DOHH2 (cell line): ENCODE data around the gene ZNHIT1.

Source experiments
- H3F3A ChIP-seq: fragments of 200-600 bp; sonication (generic), shearing (Covaris generic); 2 replicates; pipeline ENCODE4 v1.6.0; 2016; ENCODE audit warnings: antibody characterized with exemption, mild to moderate bottlenecking; ENCODE audit not compliant: control insufficient read depth, insufficient read depth
- H3K27ac ChIP-seq: fragments of 200-600 bp; sonication (generic); 2 replicates; pipeline ENCODE4 v1.5.1; 2014; ENCODE audit warnings: low read depth, mild to moderate bottlenecking, low read length, moderate library complexity
- H3K27me3 ChIP-seq: fragments of 200-600 bp; sonication (generic); 2 replicates; pipeline ENCODE4 v1.6.1; 2014; ENCODE audit warnings: mild to moderate bottlenecking, low read length, mixed read lengths; ENCODE audit not compliant: control insufficient read depth
- H3K36me3 ChIP-seq: fragments of 200-600 bp; sonication (generic); 2 replicates; pipeline ENCODE4 v1.6.1; 2014; ENCODE audit warnings: mild to moderate bottlenecking, low read length, moderate library complexity, mixed read lengths; ENCODE audit not compliant: control insufficient read depth
- H3K4me1 ChIP-seq: fragments of 200-600 bp; sonication (generic); 2 replicates; pipeline ENCODE4 v1.6.1; 2014; ENCODE audit warnings: mild to moderate bottlenecking, low read length, mixed read lengths; ENCODE audit not compliant: control insufficient read depth
- H3K4me2 ChIP-seq: fragments of 200-600 bp; sonication (generic); 2 replicates; pipeline ENCODE4 v1.6.0; 2014; ENCODE audit warnings: mild to moderate bottlenecking, low read length, moderate library complexity
- H3K4me3 ChIP-seq: fragments of 200-600 bp; sonication (generic); 2 replicates; pipeline ENCODE4 v1.5.1; 2014; ENCODE audit warnings: mild to moderate bottlenecking, low read length, mixed read lengths
- H3K79me2 ChIP-seq: fragments of 200-600 bp; sonication (generic); 2 replicates; pipeline ENCODE4 v1.6.1; 2014; ENCODE audit warnings: mild to moderate bottlenecking, low read length, mixed read lengths; ENCODE audit not compliant: control insufficient read depth
- H3K9me2 ChIP-seq: fragments of 200-600 bp; sonication (generic); replicated peaks from 2 replicates; pipeline ENCODE4 v1.6.1; 2014; ENCODE audit warnings: mild to moderate bottlenecking, low read length, mixed read lengths; ENCODE audit not compliant: control insufficient read depth
- H3K9me3 ChIP-seq: fragments of 200-600 bp; sonication (generic); 2 replicates; pipeline ENCODE4 v1.6.1; 2014; ENCODE audit warnings: antibody characterized with exemption, low read length, mixed read lengths; ENCODE audit not compliant: control insufficient read depth, insufficient read depth
- H4K20me1 ChIP-seq: fragments of 200-600 bp; sonication (generic); 2 replicates; pipeline ENCODE4 v1.6.0; 2014; ENCODE audit warnings: low read depth, mild to moderate bottlenecking, antibody characterized with exemption, low read length, moderate library complexity; ENCODE audit not compliant: control insufficient read depth, insufficient read depth
- EZH2phosphoT487 ChIP-seq: fragments of 200-600 bp; sonication (generic); IDR thresholded peaks from 2 replicates; pipeline ENCODE4 v1.6.1; 2017; ENCODE audit warnings: borderline replicate concordance, mild to moderate bottlenecking, antibody characterized with exemption, low read length, moderate library complexity, mixed read lengths
- TF ChIP-seq, protein P1 (sequence below): fragments of 200-600 bp; sonication (generic); IDR thresholded peaks from one replicate; pipeline ENCODE4 v1.5.1; 2014; ENCODE audit warnings: antibody characterized with exemption, mild to moderate bottlenecking, low read depth, low read length; ENCODE audit not compliant: poor library complexity, severe bottlenecking

The ZNHIT1 gene

GRCh38 chr7:101223528-101223927, 5.6 kb downstream of the ZNHIT1 start:
- Histone ChIP-seq H3K9me3 (no peaks in the 10 kb centered on the region), H3K4me1 (peaks cover 7% of the 10 kb centered on the region), H3K4me2 (no peak overlapping the region), H3K9me2 (no peaks in the 10 kb centered on the region), H3K27ac (no peak overlapping the region), H3K79me2 (peaks cover 30% of the 10 kb centered on the region), H3K36me3 (peaks cover 17% of the 10 kb centered on the region), H3K4me3 (no peak overlapping the region), H3F3A (no peaks in the 10 kb centered on the region), H4K20me1 (no peaks in the 10 kb centered on the region), H3K27me3 (no peaks in the 10 kb centered on the region)
- TF ChIP-seq, protein P1, sequence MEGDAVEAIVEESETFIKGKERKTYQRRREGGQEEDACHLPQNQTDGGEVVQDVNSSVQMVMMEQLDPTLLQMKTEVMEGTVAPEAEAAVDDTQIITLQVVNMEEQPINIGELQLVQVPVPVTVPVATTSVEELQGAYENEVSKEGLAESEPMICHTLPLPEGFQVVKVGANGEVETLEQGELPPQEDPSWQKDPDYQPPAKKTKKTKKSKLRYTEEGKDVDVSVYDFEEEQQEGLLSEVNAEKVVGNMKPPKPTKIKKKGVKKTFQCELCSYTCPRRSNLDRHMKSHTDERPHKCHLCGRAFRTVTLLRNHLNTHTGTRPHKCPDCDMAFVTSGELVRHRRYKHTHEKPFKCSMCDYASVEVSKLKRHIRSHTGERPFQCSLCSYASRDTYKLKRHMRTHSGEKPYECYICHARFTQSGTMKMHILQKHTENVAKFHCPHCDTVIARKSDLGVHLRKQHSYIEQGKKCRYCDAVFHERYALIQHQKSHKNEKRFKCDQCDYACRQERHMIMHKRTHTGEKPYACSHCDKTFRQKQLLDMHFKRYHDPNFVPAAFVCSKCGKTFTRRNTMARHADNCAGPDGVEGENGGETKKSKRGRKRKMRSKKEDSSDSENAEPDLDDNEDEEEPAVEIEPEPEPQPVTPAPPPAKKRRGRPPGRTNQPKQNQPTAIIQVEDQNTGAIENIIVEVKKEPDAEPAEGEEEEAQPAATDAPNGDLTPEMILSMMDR = no peak
- TF ChIP-seq EZH2phosphoT487 = no peak

DNA sequence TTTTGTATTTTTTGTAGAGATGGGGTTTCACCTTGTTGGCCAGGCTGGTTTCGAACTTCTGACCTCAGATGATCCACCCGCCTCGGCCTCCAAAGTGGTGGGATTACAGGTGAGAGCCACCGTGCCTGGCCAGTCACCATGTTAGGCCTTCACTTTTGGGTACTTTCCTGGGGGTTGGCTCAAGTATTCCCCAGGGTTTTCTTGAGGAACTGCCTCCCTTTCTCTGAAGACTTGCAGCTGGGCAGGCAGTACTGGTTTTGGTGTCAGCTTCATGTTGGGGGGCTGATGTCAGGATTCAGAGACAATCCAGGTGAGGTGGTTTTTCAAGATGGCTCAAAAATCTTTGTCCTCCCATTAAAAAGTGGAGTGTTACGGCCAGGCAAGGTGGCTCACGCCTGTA, 7.7 kb downstream of the ZNHIT1 start:
- TF ChIP-seq, protein P1 = no peak
- TF ChIP-seq EZH2phosphoT487 = no peak
- no peak overlapping the region for H3K4me3 ChIP-seq
- H4K20me1 ChIP-seq = no peaks in the 10 kb centered on the region
- no peaks in the 10 kb centered on the region for H3K9me3 ChIP-seq
- no peaks in the 10 kb centered on the region for H3K9me2 ChIP-seq
- peaks cover 12% of the 10 kb centered on the region for H3K79me2 ChIP-seq
- H3K27ac ChIP-seq = no peak overlapping the region
- H3K36me3 ChIP-seq = peaks cover 17% of the 10 kb centered on the region
- H3F3A ChIP-seq = no peaks in the 10 kb centered on the region
- no peak overlapping the region for H3K4me2 ChIP-seq
- no peaks in the 10 kb centered on the region for H3K27me3 ChIP-seq
- no peaks in the 10 kb centered on the region for H3K4me1 ChIP-seq

GRCh38 chr7:101226721-101227120, 8.8 kb downstream of the ZNHIT1 start:
- no peaks in the 10 kb centered on the region for H3K27me3 ChIP-seq
- no peaks in the 10 kb centered on the region for H3K9me3 ChIP-seq
- TF ChIP-seq, protein P1 = no peak
- TF ChIP-seq EZH2phosphoT487 = no peak
- H3K4me2 ChIP-seq = no peak overlapping the region
- no peaks in the 10 kb centered on the region for H3K9me2 ChIP-seq
- peaks cover 17% of the 10 kb centered on the region for H3K36me3 ChIP-seq
- H3F3A ChIP-seq = no peaks in the 10 kb centered on the region
- no peak overlapping the region for H3K27ac ChIP-seq
- H3K4me1 ChIP-seq = no peaks in the 10 kb centered on the region
- H3K79me2 ChIP-seq = peaks cover 3% of the 10 kb centered on the region
- H4K20me1 ChIP-seq = no peaks in the 10 kb centered on the region
- no peak overlapping the region for H3K4me3 ChIP-seq

DNA sequence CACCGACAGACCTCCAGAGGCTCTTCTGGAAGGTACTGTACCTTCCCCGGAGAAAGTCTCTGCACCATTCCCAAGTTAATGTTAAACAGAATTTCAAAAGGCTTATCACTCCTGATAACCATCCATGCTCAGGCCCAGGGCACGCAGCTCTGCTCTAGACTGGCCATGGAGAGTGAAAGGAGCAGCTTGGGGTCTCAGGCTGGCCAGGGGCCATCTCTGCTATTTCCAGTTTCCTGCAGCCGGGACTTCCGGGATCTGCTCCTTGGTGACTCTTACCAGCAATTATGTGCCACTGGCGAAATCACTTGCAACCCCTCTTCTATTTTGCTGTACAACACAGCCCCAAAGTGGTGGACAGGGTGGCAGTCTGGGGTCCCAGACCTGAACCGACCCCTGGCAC, 13.7 kb downstream of the ZNHIT1 start:
- Histone ChIP-seq H3F3A (no peaks in the 10 kb centered on the region), H3K27ac (no peak overlapping the region), H4K20me1 (0 out of 2 replicates have a peak, but pooled peaks cover 4% of the 10 kb centered on the region), H3K4me1 (no peaks in the 10 kb centered on the region), H3K9me2 (no peaks in the 10 kb centered on the region), H3K27me3 (no peaks in the 10 kb centered on the region), H3K4me2 (no peak overlapping the region), H3K9me3 (no peaks in the 10 kb centered on the region), H3K79me2 (no peaks in the 10 kb centered on the region), H3K36me3 (peaks cover 4% of the 10 kb centered on the region; the same call in 1 of the 2 replicates), H3K4me3 (no peak overlapping the region)
- no peak for TF ChIP-seq EZH2phosphoT487
- TF ChIP-seq, protein P1 = no peak
